ENCODE measurements around the gene PCDH9. TPM values are rescaled to one million over a fixed set of nuclear protein-coding genes. Genes with fewer than 3 reads are reported as not detected.

Gene PCDH9
- polyA plus RNA-seq, 1 experiment = 3.3 TPM

DNA sequence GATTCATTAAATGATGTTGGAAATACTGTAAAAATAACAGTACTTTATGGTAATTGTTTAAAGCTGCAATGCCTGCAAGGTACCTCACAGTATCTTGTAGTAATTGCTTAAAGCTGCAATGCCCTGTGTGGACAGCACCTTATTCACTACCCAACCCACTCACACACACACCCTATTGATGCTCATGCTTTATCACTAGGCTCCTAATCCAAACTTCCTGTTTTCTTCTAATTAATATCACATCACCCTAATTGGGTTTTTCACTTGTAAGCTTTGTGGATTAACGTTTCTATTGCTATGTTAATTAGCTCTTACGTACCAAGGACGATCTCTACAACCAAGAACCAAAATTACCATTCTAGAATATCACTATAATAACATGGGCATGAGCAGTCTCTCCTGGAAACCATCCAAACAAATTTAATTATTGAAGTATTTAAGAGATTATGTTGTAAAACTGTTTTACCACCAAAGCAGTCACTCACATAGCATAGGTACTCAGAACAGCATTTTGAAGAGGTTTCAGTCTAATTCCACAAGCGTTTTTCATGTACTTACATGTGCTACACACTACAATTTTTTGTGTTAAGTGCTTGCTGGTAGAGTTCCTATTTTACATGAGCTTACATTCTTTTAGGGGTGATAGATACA lies 303.8 kb downstream of the PCDH9 start:
- no peaks in the 10 kb centered on the region for H3K27me3 ChIP-seq (ENCODE audit: control insufficient read depth, insufficient read depth, low read length)
- TF ChIP-seq, protein P1, sequence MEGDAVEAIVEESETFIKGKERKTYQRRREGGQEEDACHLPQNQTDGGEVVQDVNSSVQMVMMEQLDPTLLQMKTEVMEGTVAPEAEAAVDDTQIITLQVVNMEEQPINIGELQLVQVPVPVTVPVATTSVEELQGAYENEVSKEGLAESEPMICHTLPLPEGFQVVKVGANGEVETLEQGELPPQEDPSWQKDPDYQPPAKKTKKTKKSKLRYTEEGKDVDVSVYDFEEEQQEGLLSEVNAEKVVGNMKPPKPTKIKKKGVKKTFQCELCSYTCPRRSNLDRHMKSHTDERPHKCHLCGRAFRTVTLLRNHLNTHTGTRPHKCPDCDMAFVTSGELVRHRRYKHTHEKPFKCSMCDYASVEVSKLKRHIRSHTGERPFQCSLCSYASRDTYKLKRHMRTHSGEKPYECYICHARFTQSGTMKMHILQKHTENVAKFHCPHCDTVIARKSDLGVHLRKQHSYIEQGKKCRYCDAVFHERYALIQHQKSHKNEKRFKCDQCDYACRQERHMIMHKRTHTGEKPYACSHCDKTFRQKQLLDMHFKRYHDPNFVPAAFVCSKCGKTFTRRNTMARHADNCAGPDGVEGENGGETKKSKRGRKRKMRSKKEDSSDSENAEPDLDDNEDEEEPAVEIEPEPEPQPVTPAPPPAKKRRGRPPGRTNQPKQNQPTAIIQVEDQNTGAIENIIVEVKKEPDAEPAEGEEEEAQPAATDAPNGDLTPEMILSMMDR (IDR thresholded peaks at IDR 0.05; ENCODE audit: low read depth, low read length) = no peak
- CTCF ChIA-PET = interaction anchor here (1.0 kb wide), 1 partner anchor 68 kb away, joined by 3 read pairs; no protein-coding TSS in a partner anchor
- POLR2A ChIA-PET = no interaction called here
- H3K27ac ChIP-seq (ENCODE audit: low read depth, low read length) = no peak overlapping the region
- no peak overlapping the region for H3K4me3 ChIP-seq (ENCODE audit: low read depth, low read length)
- no peaks in the 10 kb centered on the region for H3K9me3 ChIP-seq (ENCODE audit: control insufficient read depth, insufficient read depth, low read length)
- DNase-seq (ENCODE audit: low read depth, low spot score) = no peak

DNA sequence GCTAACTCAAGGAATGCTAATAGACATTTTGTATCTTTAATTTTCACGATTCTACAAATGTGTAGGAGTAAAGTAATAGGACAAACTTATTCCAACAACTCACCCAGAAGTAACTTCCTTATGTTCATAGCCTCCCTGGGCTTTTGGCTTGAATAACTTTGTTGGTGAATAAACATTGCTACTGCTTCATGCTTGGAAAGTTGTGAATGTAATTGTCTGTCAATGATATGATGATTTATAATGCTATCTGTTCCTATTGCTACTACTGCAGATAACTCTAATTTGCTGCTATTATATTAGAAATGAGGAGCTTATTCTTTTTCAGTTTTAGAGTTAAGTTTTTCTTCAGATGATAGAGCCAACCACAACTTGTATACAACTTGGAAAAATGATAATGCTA lies 307.7 kb downstream of the PCDH9 start:
- Histone ChIP-seq H3K27me3 (ENCODE audit: control insufficient read depth, insufficient read depth, low read length) (no peaks in the 10 kb centered on the region), H3K9me3 (ENCODE audit: control insufficient read depth, insufficient read depth, low read length) (no peaks in the 10 kb centered on the region), H3K27ac (ENCODE audit: low read depth, low read length) (no peak overlapping the region), H3K4me3 (ENCODE audit: low read depth, low read length) (no peak overlapping the region)
- POLR2A ChIA-PET = no interaction called here
- TF ChIP-seq, protein P1 (IDR thresholded peaks at IDR 0.05; ENCODE audit: low read depth, low read length) = no peak
- CTCF ChIA-PET = interaction anchor here (0.6 kb wide), 1 partner anchor 28 kb away, joined by 3 read pairs; no protein-coding TSS in a partner anchor
- no peak for DNase-seq (ENCODE audit: low read depth, low spot score)

DNA sequence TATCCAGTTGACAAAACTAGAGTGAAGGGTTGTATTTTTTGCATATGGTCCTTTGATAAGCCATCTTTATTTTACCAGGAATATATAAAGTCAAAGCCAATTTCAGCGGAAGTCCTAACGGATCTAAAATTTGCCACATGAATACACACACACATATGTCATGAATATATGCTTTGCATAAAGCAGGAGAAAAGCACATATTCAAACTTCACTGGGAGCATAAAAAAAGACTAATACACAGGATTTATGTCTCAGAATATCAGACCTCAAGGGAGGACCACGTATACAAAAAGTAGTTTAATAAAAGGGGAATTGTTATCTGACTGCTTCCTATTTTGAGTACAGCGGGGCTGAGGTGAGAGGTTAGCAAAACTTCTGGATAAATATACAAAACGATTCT lies 308.7 kb downstream of the PCDH9 start:
- no peak for DNase-seq (ENCODE audit: low read depth, low spot score)
- no peak overlapping the region for H3K27ac ChIP-seq (ENCODE audit: low read depth, low read length)
- POLR2A ChIA-PET = no interaction called here
- H3K4me3 ChIP-seq (ENCODE audit: low read depth, low read length) = no peak overlapping the region
- CTCF ChIA-PET = no interaction called here
- TF ChIP-seq, protein P1 (IDR thresholded peaks at IDR 0.05; ENCODE audit: low read depth, low read length) = no peak
- no peaks in the 10 kb centered on the region for H3K9me3 ChIP-seq (ENCODE audit: control insufficient read depth, insufficient read depth, low read length)
- H3K27me3 ChIP-seq (ENCODE audit: control insufficient read depth, insufficient read depth, low read length) = no peaks in the 10 kb centered on the region

- TF ChIP-seq, protein P1 (IDR thresholded peaks at IDR 0.05; ENCODE audit: low read depth, low read length) = no peak
- CTCF ChIA-PET = interaction anchor here (1.2 kb wide), 1 partner anchor 78 kb away, joined by 6 read pairs; no protein-coding TSS in a partner anchor
- H3K27ac ChIP-seq (ENCODE audit: low read depth, low read length) = no peak overlapping the region
Measured at GRCh38 chr13:66915596-66916185, 314.4 kb downstream of the PCDH9 start.

DNA sequence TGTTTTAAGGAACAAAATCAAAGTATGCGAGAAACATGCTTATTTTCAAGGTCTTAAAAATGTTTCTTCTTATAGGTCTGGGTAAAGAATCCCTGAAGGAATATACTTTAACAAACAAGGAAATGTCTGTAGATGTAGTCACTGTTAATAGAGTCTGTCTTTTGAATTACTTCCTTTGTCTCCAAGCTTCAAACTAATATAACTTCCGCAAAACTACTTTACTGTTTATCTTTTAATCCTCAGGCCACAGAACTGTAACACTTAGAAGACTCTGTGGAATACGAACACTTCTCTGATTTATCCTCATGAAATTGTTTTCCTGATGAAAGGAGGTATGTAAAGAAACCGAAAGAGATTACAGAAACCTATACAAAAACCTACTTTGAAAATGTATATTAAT lies 316.0 kb downstream of the PCDH9 start:
- H3K27ac ChIP-seq (ENCODE audit: low read depth, low read length) = no peak overlapping the region
- ChIA-PET POLR2A (no interaction called here), CTCF (no interaction called here)
- TF ChIP-seq, protein P1 (IDR thresholded peaks at IDR 0.05; ENCODE audit: low read depth, low read length) = no peak
- H3K4me3 ChIP-seq (ENCODE audit: low read depth, low read length) = no peak overlapping the region
- no peaks in the 10 kb centered on the region for H3K27me3 ChIP-seq (ENCODE audit: control insufficient read depth, insufficient read depth, low read length)
- DNase-seq (ENCODE audit: low read depth, low spot score) = no peak
- no peaks in the 10 kb centered on the region for H3K9me3 ChIP-seq (ENCODE audit: control insufficient read depth, insufficient read depth, low read length)

More at GRCh38 chr13:66915596-66916185, 314.4 kb downstream of the PCDH9 start:
- H3K27me3 ChIP-seq (ENCODE audit: control insufficient read depth, insufficient read depth, low read length) = no peaks in the 10 kb centered on the region
- H3K9me3 ChIP-seq (ENCODE audit: control insufficient read depth, insufficient read depth, low read length) = no peaks in the 10 kb centered on the region
- no peak for DNase-seq (ENCODE audit: low read depth, low spot score)
- no peak overlapping the region for H3K4me3 ChIP-seq (ENCODE audit: low read depth, low read length)
- POLR2A ChIA-PET = no interaction called here

Measured in AG04450 (cell line).